Heart right ventricle (tissue), 16 donors: Measurements from ENCODE around the gene OSGEPL1. TPM values are rescaled to one million over a fixed set of nuclear protein-coding genes. Genes with fewer than 3 reads are reported as not detected.

ENCODE experiments used
- ATAC-seq, 8 donors: fragments of 200-7000 bp; cut with Tn5 transposase; one replicate each; pipeline ENCODE4 v1.9.1; 2020; ENCODE audit warnings: mild to moderate bottlenecking in 8 of 8, moderate library complexity in 8 of 8, moderate number of reproducible peaks in 1 of 8
- DNase-seq, 2 donors: peaks; one replicate each; pipeline ENCODE4 v3.0.0-alpha.2; 2020
- H3K27ac ChIP-seq, 10 donors: fragments of 200-600 bp; sonication (generic) in 2 of 10; one replicate each; pipeline versions ENCODE4 v1.5.0 to v1.8.0; 2020 to 2022; ENCODE audit warnings: mild to moderate bottlenecking in 3 of 10
- H3K27me3 ChIP-seq, 7 donors: fragments of 200-600 bp; one replicate each; pipeline ENCODE4 v1.8.0; 2021 to 2022; ENCODE audit warnings: mild to moderate bottlenecking in 2 of 7
- H3K36me3 ChIP-seq, 9 donors: fragments of 200-600 bp; sonication (generic) in 1 of 9; one replicate each; pipeline versions ENCODE4 v1.5.0 to v1.8.0; 2020 to 2022; ENCODE audit warnings: mild to moderate bottlenecking in 2 of 9
- H3K4me1 ChIP-seq, 9 donors: fragments of 200-600 bp; sonication (generic) in 1 of 9; one replicate each; pipeline versions ENCODE4 v1.5.0 to v1.8.0; 2020 to 2022; ENCODE audit warnings: mild to moderate bottlenecking in 4 of 9
- H3K4me3 ChIP-seq, 10 donors: fragments of 200-600 bp; sonication (generic) in 2 of 10; one replicate each; pipeline versions ENCODE4 v1.5.0 to v1.8.0; 2020 to 2022; ENCODE audit warnings: mild to moderate bottlenecking in 7 of 10, moderate library complexity in 2 of 10
- H3K9me3 ChIP-seq, 11 donors: fragments of 200-600 bp in 10 of 11; sonication (generic) in 2 of 11; one replicate each; pipeline versions ENCODE4 v1.5.0 to v1.8.0; 2013 to 2022; ENCODE audit warnings: mild to moderate bottlenecking in 2 of 11, control low read depth in 1 of 11, moderate library complexity in 1 of 11
- WGBS, 2 donors: extraction: QIAGEN DNeasy Blood & Tissue Kit; methylation state at CpG; one replicate each; pipeline ENCODE4 v1.1.7; 2013; ENCODE audit warnings: inconsistent platforms in 1 of 2; 5-methylcytosine and 5-hydroxymethylcytosine counted together
- intact Hi-C, 10 donors: fragments of 100-400 bp; cut with DNase I; formaldehyde crosslinking; loops; one replicate each; pipeline versions ENCODE4 v1.11.1 to v1.14.2; 2022
- long read RNA-seq, 3 donors: library from polyadenylated mRNA; unstranded; transcript quantifications; one replicate each; pipeline ENCODE4 v2.0.0, GENCODE V29; 2020 to 2021
- polyA plus RNA-seq, 2 donors: library from polyadenylated mRNA; stranded (reverse); fragments of 200-250 nt; gene quantifications; one replicate each; pipeline ENCODE4 v1.2.3, GENCODE V29; 2013
- total RNA-seq, 10 donors: library from RNA; stranded (reverse); fragmentation: NEBNext Ultra II Directional in 3 of 10; extraction: Animal tissue kit (Norgen Biotek cat#: 25700) in 3 of 10; gene quantifications; one replicate each; pipeline versions ENCODE4 v1.2.1 to v1.2.4, GENCODE V29; 2021 to 2023
- TF ChIP-seq, protein P1 (sequence below), 9 donors: fragments of 200-600 bp; sonication (generic) in 2 of 9; IDR thresholded peaks; one replicate each; pipeline versions ENCODE4 v1.5.0 to v1.8.0; 2021 to 2022; ENCODE audit warnings: antibody characterized with exemption in 9 of 9, mild to moderate bottlenecking in 5 of 9, moderate library complexity in 1 of 9
- donor health status: Arrhythmogenic right ventricular cardiomyopathy.
- donor health status: ischemic (EF 13 %, LVEDD 7.1; RV severe dilation, severe dysfunction).
- donor health status: healthy with polysubstance abuse.
- donor health status: DM: no; HTN: yes; CAD: no.
- donor health status: DM: no; HTN: no; CAD: no.
- donor health status: ischemic (EF 25% LVEDD 6.9; RV normal size, moderate dysfunction).
- donor health status: ischemic (EF 25% LVEDD 5.7; RV mildly dilated, moderate dysfunction).
- donor health status: healthy.
- donor health status: DM: yes; HTN: yes; CAD: no.
- donor health status: Ischemic cardiomyopathy.
- donor health status: ischemic (EF 35%, LVEDD 5.7; RV mildly dilated, moderate dysfunction).
- donor health status: nonischemic (EF 11% LVEDD 7.7; RV severe dilation, severe dysfunction).
- donor health status: DM: yes; HTN: yes; CAD: no.
- donor health status: PGD.
- donor health status: ischemic (EF 29% LVEDD 5.4; RV normal size, mild dysfunction).
- donor health status: nonischemic (EF 23%, LVEDD 6.1; RV moderate dilation, normal function).

OSGEPL1 gene, protein sequence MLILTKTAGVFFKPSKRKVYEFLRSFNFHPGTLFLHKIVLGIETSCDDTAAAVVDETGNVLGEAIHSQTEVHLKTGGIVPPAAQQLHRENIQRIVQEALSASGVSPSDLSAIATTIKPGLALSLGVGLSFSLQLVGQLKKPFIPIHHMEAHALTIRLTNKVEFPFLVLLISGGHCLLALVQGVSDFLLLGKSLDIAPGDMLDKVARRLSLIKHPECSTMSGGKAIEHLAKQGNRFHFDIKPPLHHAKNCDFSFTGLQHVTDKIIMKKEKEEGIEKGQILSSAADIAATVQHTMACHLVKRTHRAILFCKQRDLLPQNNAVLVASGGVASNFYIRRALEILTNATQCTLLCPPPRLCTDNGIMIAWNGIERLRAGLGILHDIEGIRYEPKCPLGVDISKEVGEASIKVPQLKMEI
- 10 to 100 TPM in 5 of 10 donors, 1 to 10 TPM in 5; 5.8 to 14.1 (median 9.9) TPM for total RNA-seq
- polyA plus RNA-seq, result 1 to 10 TPM; 3.9 to 5.0 TPM
- long read RNA-seq, donor 1, partial matches to known transcripts, result 2 of 35 reads
- long read RNA-seq, donor 1, other reads (novel, unspliced or antisense), result 28 of 35 reads
- long read RNA-seq, donor 2, partial matches to known transcripts, result 3 of 13 reads
- long read RNA-seq, donor 2, other reads (novel, unspliced or antisense), result 9 of 13 reads
- long read RNA-seq, donor 3, partial matches to known transcripts, result 12 of 21 reads
- long read RNA-seq, donor 3, other reads (novel, unspliced or antisense), result 8 of 21 reads

DNA sequence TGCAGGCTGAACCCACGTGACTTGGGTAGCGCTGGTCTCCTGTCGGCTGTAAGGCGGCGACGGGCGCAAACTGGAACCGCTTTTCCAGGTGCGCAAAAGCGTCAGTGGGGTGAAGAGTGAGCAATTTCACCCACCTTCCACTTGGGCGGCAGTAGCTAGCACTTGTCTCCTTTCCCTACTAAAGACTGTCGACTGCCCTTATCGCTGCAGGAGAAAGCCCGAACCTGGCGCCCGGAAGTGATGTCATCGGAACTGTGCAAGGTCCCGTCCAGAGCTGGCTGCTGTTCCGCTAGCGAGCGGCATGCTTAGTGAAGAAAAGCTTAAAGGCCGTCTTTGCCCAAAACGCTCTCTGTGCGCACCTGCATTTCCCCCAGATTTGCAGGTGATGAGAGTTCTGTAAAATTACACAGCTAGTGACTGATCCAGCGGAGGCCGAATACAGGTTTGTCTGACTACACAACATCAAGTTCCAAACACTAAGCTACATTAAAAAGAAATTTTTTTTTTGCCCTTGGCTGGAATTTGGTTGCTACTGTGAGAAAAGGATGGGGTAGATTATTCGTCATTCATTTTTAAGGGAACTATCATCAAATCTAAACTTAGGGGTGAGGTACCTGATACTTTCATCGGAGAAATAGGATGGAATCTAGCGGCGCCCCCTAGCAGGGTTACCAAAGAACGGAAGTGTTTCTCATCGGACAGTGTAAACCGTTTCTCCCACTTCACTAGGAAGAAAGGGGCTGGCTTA is at the start of gene OSGEPL1:
Gene OSGEPL1, minus strand, starts transcription at position 242 of the 748 bp plus-strand sequence. CDS start 1,152 bp downstream, outside the sequence.
- intact Hi-C loops, result loop anchor here in 3 of 10 donors (1.0 to 5.0 kb wide), 3 partner anchors 22 to 100 kb away; partner anchors contain the start of genes ORMDL1 (in 3 of the 3), PMS1 (in 3 of the 3) and ASNSD1 (in 2 of the 3)
- 0 to 1% methylated on average over 33 of the region's 33 CpGs for WGBS, 2 donors
- peaks cover 0 to 25% (median 16%) of the 10 kb centered on the region in 9 donors for H3K4me1 ChIP-seq
- peak within 1 kb of the TSS; percentile 30 to 92 (median 87) for H3K27ac ChIP-seq
- H3K9me3 ChIP-seq, result no peaks in the 10 kb centered on the region
- DNase-seq (peak; percentile 90 to 94), ATAC-seq (peak; percentile 95 to 99 (median 98))
- TF ChIP-seq, protein P1, sequence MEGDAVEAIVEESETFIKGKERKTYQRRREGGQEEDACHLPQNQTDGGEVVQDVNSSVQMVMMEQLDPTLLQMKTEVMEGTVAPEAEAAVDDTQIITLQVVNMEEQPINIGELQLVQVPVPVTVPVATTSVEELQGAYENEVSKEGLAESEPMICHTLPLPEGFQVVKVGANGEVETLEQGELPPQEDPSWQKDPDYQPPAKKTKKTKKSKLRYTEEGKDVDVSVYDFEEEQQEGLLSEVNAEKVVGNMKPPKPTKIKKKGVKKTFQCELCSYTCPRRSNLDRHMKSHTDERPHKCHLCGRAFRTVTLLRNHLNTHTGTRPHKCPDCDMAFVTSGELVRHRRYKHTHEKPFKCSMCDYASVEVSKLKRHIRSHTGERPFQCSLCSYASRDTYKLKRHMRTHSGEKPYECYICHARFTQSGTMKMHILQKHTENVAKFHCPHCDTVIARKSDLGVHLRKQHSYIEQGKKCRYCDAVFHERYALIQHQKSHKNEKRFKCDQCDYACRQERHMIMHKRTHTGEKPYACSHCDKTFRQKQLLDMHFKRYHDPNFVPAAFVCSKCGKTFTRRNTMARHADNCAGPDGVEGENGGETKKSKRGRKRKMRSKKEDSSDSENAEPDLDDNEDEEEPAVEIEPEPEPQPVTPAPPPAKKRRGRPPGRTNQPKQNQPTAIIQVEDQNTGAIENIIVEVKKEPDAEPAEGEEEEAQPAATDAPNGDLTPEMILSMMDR (IDR thresholded peaks at IDR 0.05), result peak in 8 of 9 donors; percentile 11 to 72 (median 52)
- H3K27me3 ChIP-seq, result no peaks in the 10 kb centered on the region
- peak within 1 kb of the TSS; percentile 67 to 83 (median 78) for H3K4me3 ChIP-seq
- peaks cover 0 to 22% (median 5%) of the 10 kb centered on the region in 9 donors for H3K36me3 ChIP-seq

DNA sequence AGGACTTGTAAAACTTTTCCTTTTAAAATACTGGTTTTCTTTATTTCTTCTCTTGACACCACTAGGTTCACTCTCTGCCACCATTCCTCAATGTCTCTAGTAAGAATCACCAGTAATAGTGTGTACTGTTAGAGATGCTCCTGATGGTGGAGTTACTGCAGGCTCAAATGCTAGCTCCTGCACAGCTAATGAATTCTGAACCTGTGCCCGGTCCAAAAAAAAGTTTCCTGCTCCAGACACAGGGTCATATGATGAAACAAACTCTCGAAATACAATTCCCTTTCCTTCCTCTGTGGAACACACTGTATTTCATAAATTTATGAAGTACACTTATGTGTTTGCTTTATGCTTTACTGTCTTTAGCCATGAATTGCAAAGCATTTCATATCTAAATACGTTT is 40.8 kb upstream of the OSGEPL1 start:
- H3K36me3 ChIP-seq, result peaks cover 0 to 66% (median 0%) of the 10 kb centered on the region in 9 donors
- ATAC-seq, result peak in 1 of 8 donors; percentile 62
- no peaks in the 10 kb centered on the region for H3K27me3 ChIP-seq
- TF ChIP-seq, protein P1 (IDR thresholded peaks at IDR 0.05), result no peak
- no peaks in the 10 kb centered on the region for H3K9me3 ChIP-seq
- H3K4me1 ChIP-seq, result peaks cover 0 to 13% (median 0%) of the 10 kb centered on the region in 9 donors
- intact Hi-C loops, result no loop called here
- H3K4me3 ChIP-seq, result no peak overlapping the region
- DNase-seq, result no peak
- WGBS, 2 donors, result 71 to 74% methylated on average over 3 of the region's 3 CpGs
- H3K27ac ChIP-seq, result no peak overlapping the region

DNA sequence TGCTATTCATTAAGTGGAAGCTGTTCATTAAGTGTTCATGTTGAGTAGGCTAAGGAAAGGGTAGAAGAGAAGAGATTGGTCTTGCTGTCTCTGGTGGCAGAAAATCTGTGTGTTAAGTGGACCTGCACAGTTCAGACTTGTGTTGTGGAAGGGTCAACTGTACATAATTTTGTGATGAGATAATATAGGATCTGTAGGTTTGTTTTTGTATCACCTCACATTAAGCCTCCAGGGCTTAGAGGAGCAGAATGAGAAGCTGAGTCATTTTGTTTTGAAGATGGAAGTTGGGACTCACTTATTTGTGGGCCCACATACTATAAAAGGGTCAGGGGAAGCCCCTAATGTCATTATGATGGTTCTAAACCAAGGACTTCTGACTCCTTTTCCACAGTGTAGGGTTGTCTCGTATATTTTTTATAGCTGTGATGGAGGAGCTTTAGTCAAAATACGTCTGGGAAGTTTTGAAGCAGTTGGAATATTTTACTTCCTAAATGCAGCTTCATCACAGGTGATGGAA is 39.9 kb upstream of the OSGEPL1 start:
- Histone ChIP-seq H3K9me3 (no peaks in the 10 kb centered on the region), H3K4me3 (no peak overlapping the region), H3K4me1 (peaks cover 0 to 20% (median 0%) of the 10 kb centered on the region in 9 donors), H3K36me3 (peaks cover 0 to 69% (median 0%) of the 10 kb centered on the region in 9 donors), H3K27me3 (no peaks in the 10 kb centered on the region), H3K27ac (no peak overlapping the region)
- TF ChIP-seq, protein P1 (IDR thresholded peaks at IDR 0.05), result no peak
- WGBS, 2 donors, result 94 to 97% methylated on average over 2 of the region's 2 CpGs
- intact Hi-C loops, result no loop called here
- no peak for DNase-seq
- no peak for ATAC-seq
